Adrenal gland (tissue), 12 donors: ENCODE measurements around the gene ABCA4. TPM values are rescaled to one million over a fixed set of nuclear protein-coding genes. Genes with fewer than 3 reads are reported as not detected.
A peak's percentile ranks its signal among the peaks of the same experiment; 100 is the strongest.

Experiments
- DNase-seq, 7 donors: peaks; one replicate each; pipeline ENCODE4 v3.0.0-alpha.2; 2019 to 2020
- H3K27ac ChIP-seq, 5 donors: fragments of 200-600 bp; sonication (generic) in 4 of 5; 1 replicate in 3 of 5; 2 replicates in 2 of 5; pipeline versions ENCODE4 v1.5.1 to v1.8.0; 2016 to 2020; ENCODE audit warnings: mild to moderate bottlenecking in 1 of 5
- H3K27me3 ChIP-seq: fragments of 200-600 bp; 2 replicates; pipeline ENCODE4 v1.8.0; 2021
- H3K36me3 ChIP-seq, 2 donors: fragments of 200-600 bp; replicated peaks in 1 of 2; 1 replicate in 1 of 2; 2 replicates in 1 of 2; pipeline versions ENCODE4 v1.5.1 to v1.8.0; 2018 to 2022
- H3K4me1 ChIP-seq, 2 donors: fragments of 200-600 bp; replicated peaks in 1 of 2; 1 replicate in 1 of 2; 2 replicates in 1 of 2; pipeline versions ENCODE4 v1.5.1 to v1.8.0; 2018 to 2021
- H3K4me3 ChIP-seq, 4 donors: fragments of 200-600 bp; sonication (generic) in 3 of 4; one replicate each; pipeline ENCODE4 v1.5.1; 2016 to 2018
- H3K9me3 ChIP-seq, 3 donors: fragments of 200-600 bp; sonication (generic) in 1 of 3; replicated peaks in 1 of 3; 1 replicate in 2 of 3; 2 replicates in 1 of 3; pipeline versions ENCODE4 v1.5.1 to v1.8.0; 2016 to 2021
- CTCF ChIP-seq, 6 experiments: fragments of 450-650 bp in 4 of 6; fragments of 200-600 bp in 2 of 6; sonication (generic) in 1 of 6; IDR thresholded peaks; 1 replicate in 5 of 6; 2 replicates in 1 of 6; pipeline versions ENCODE4 v1.5.1 to v1.8.0; 2016 to 2021; ENCODE audit warnings: antibody characterized with exemption in 6 of 6, mild to moderate bottlenecking in 2 of 6, moderate library complexity in 1 of 6
- POLR2A ChIP-seq, 2 donors: fragments of 450-650 bp; IDR thresholded peaks; one replicate each; pipeline ENCODE4 v1.6.1; 2017; ENCODE audit warnings: antibody characterized with exemption in 2 of 2, mild to moderate bottlenecking in 2 of 2, moderate library complexity in 1 of 2
- WGBS, 4 donors: extraction: QIAGEN DNeasy Blood & Tissue Kit in 2 of 4; methylation state at CpG; one replicate each; pipeline versions ENCODE4 v1.1.5 to v1.1.7; 2013 to 2017; 5-methylcytosine and 5-hydroxymethylcytosine counted together
- intact Hi-C, 2 donors: fragments of 100-400 bp; cut with DNase I; formaldehyde crosslinking; loops; one replicate each; pipeline versions ENCODE4 v1.14.1 to v1.15.0; 2022 to 2023
- polyA plus RNA-seq, 3 donors: library from polyadenylated mRNA; stranded (reverse); fragments of 200-250 nt in 2 of 3; fragments of 350-450 nt in 1 of 3; fragmentation: Illumina TruSeq in 1 of 3; extraction: RNeasy Lipid Tissue Mini Kit (QIAGEN cat#74804) in 1 of 3; gene quantifications; one replicate each; pipeline ENCODE4 v1.2.3, GENCODE V29; 2013 to 2014
- total RNA-seq, 9 donors: library from RNA; depleted of rRNA in 4 of 9; stranded (reverse); fragments of >200 nt in 4 of 9; fragments of 120-200 nt in 1 of 9; fragmentation: NEBNext Ultra II Directional in 1 of 9; extraction: Animal tissue kit (Norgen Biotek cat#: 25700) in 1 of 9; gene quantifications; one replicate each; pipeline versions ENCODE4 v1.1.0 to v1.2.4, GENCODE V29; 2013 to 2023
- donor health status: healthy with polysubstance abuse.
- donor health status: Bipolar disorder and iron deficiency.
- donor health status: DM: yes; HTN: yes; CAD: no.
- donor health status: DM: no; HTN: no; CAD: no.
- donor health status: DM: no; HTN: no; CAD: no.
- donor health status: DM: yes; HTN: yes; CAD: no.

The ABCA4 gene
- total and polyA plus RNA-seq, 12 donors = 0.04 to 1.9 (median 0.14) TPM; not detected in 1

- Histone ChIP-seq H3K4me1 (no peaks in the 10 kb centered on the region), H3K27me3 (no peaks in the 10 kb centered on the region), H3K27ac (no peak overlapping the region), H3K36me3 (no peaks in the 10 kb centered on the region), H3K4me3 (no peak overlapping the region), H3K9me3 (no peaks in the 10 kb centered on the region)
- whole genome bisulfite sequencing, 4 donors = 82 to 91% (median 89%) methylated on average over 7 of the region's 7 CpGs
- intact Hi-C loops = no loop called here
- no peak for DNase-seq
- TF ChIP-seq CTCF (IDR thresholded peaks at IDR 0.05) (no peak), POLR2A (IDR thresholded peaks at IDR 0.05) (no peak)
These were observed 2.9 kb downstream of the ABCA4 start for GRCh38 chr1:94118013-94118412.

- H3K36me3 ChIP-seq = no peaks in the 10 kb centered on the region
- no peak overlapping the region for H3K27ac ChIP-seq
- H3K4me1 ChIP-seq = no peaks in the 10 kb centered on the region
- no peak for TF ChIP-seq POLR2A (IDR thresholded peaks at IDR 0.05)
- no peak for TF ChIP-seq CTCF (IDR thresholded peaks at IDR 0.05)
- no peak for DNase-seq
- H3K27me3 ChIP-seq = no peaks in the 10 kb centered on the region
- intact Hi-C loops = no loop called here
- H3K4me3 ChIP-seq = no peak overlapping the region
- no peaks in the 10 kb centered on the region for H3K9me3 ChIP-seq
- 79 to 83% (median 81%) methylated on average over 14 of the region's 14 CpGs for WGBS, 4 donors
These were observed 3.6 kb downstream of the ABCA4 start for GRCh38 chr1:94117259-94117851.

- H3K4me1 ChIP-seq = no peaks in the 10 kb centered on the region
- H3K4me3 ChIP-seq = no peak overlapping the region
- H3K36me3 ChIP-seq = no peaks in the 10 kb centered on the region
- H3K9me3 ChIP-seq = no peaks in the 10 kb centered on the region
- no peaks in the 10 kb centered on the region for H3K27me3 ChIP-seq
- H3K27ac ChIP-seq = peak overlapping the region in 1 of 5 donors; percentile 29
- TF ChIP-seq CTCF (IDR thresholded peaks at IDR 0.05) (no peak), POLR2A (IDR thresholded peaks at IDR 0.05) (no peak)
- DNase-seq = no peak
- 81 to 91% (median 86%) methylated on average over 6 of the region's 6 CpGs for WGBS, 4 donors
- intact Hi-C loops = no loop called here
These were observed 5.0 kb downstream of the ABCA4 start for GRCh38 chr1:94115900-94116436.

- TF ChIP-seq CTCF (IDR thresholded peaks at IDR 0.05) (no peak), POLR2A (IDR thresholded peaks at IDR 0.05) (no peak)
- 81 to 91% (median 90%) methylated on average over 10 of the region's 10 CpGs for WGBS, 4 donors
- Histone ChIP-seq H3K4me3 (no peak overlapping the region), H3K27me3 (no peaks in the 10 kb centered on the region), H3K27ac (no peak overlapping the region), H3K4me1 (no peaks in the 10 kb centered on the region), H3K9me3 (no peaks in the 10 kb centered on the region), H3K36me3 (no peaks in the 10 kb centered on the region)
- intact Hi-C loops = no loop called here
- DNase-seq = no peak
These were observed 5.6 kb downstream of the ABCA4 start for GRCh38 chr1:94115254-94115899.
